Ascending aorta (tissue), 2 donors: Measurements from ENCODE around the gene SMURF1. TPM values are rescaled to one million over a fixed set of nuclear protein-coding genes. Genes with fewer than 3 reads are reported as not detected.

Experiments
- DNase-seq, 2 donors: peaks; one replicate each; pipeline ENCODE4 v3.0.0-alpha.2; 2019; ENCODE audit warnings: low spot score in 2 of 2
- H3K27ac ChIP-seq, 2 donors: fragments of 200-600 bp; sonication (generic); one replicate each; pipeline ENCODE4 v1.5.1; 2016 to 2017; ENCODE audit warnings: mild to moderate bottlenecking in 1 of 2
- H3K27me3 ChIP-seq: fragments of 200-600 bp; sonication (generic); one replicate; pipeline ENCODE4 v1.5.1; 2017
- H3K36me3 ChIP-seq, 2 donors: fragments of 200-600 bp; sonication (generic); one replicate each; pipeline ENCODE4 v1.5.1; 2016
- H3K4me1 ChIP-seq, 2 donors: fragments of 200-600 bp; sonication (generic); one replicate each; pipeline ENCODE4 v1.5.1; 2016 to 2017; ENCODE audit warnings: mild to moderate bottlenecking in 1 of 2
- H3K4me3 ChIP-seq, 2 donors: fragments of 200-600 bp; sonication (generic); one replicate each; pipeline ENCODE4 v1.5.1; 2016 to 2017; ENCODE audit warnings: mild to moderate bottlenecking in 1 of 2
- H3K9me3 ChIP-seq, 2 donors: fragments of 200-600 bp; sonication (generic); one replicate each; pipeline ENCODE4 v1.5.1; 2016
- intact Hi-C: fragments of 100-400 bp; cut with DNase I; formaldehyde crosslinking; loops from one replicate; pipeline ENCODE4 v1.15.1; 2023
- total RNA-seq: library from RNA; depleted of rRNA; stranded (reverse); fragments of >200 nt; gene quantifications from one replicate; pipeline ENCODE4 v1.1.0, GENCODE V29; 2016
- TF ChIP-seq, protein P1 (sequence below), 3 experiments: fragments of 200-600 bp in 2 of 3; fragments of 450-650 bp in 1 of 3; sonication (generic) in 2 of 3; IDR thresholded peaks; one replicate each; pipeline ENCODE4 v1.5.1; 2016 to 2019; ENCODE audit warnings: antibody characterized with exemption in 3 of 3, mild to moderate bottlenecking in 1 of 3, moderate library complexity in 1 of 3

The SMURF1 gene
- total RNA-seq, 1 donor from 2014 or later: 26.5 TPM

DNA sequence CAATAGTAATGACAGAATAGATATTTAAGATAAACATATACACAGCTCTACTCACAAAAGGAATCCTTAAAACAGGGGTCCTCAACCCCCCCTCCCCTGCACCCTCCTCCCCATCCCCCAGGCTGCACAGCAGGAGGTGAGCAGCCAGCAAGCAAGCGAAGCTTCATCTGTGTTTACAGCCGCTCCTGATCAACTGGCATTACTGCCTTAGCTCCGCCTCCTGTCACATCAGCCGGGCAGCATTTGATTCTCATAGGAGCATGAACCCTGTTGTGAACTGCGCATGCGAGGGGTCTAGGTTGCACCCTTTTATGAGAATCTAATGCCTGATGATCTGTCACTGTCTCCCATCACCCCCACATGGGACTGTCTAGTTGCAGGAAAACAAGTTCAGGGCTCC lies 65.5 kb downstream of the SMURF1 start:
- Histone ChIP-seq H3K4me1 (peaks cover 0 to 9% of the 10 kb centered on the region in 2 donors), H3K27me3 (no peaks in the 10 kb centered on the region), H3K9me3 (no peaks in the 10 kb centered on the region), H3K4me3 (no peak overlapping the region), H3K36me3 (no peaks in the 10 kb centered on the region), H3K27ac (no peak overlapping the region)
- TF ChIP-seq, protein P1, sequence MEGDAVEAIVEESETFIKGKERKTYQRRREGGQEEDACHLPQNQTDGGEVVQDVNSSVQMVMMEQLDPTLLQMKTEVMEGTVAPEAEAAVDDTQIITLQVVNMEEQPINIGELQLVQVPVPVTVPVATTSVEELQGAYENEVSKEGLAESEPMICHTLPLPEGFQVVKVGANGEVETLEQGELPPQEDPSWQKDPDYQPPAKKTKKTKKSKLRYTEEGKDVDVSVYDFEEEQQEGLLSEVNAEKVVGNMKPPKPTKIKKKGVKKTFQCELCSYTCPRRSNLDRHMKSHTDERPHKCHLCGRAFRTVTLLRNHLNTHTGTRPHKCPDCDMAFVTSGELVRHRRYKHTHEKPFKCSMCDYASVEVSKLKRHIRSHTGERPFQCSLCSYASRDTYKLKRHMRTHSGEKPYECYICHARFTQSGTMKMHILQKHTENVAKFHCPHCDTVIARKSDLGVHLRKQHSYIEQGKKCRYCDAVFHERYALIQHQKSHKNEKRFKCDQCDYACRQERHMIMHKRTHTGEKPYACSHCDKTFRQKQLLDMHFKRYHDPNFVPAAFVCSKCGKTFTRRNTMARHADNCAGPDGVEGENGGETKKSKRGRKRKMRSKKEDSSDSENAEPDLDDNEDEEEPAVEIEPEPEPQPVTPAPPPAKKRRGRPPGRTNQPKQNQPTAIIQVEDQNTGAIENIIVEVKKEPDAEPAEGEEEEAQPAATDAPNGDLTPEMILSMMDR (IDR thresholded peaks at IDR 0.05): no peak
- DNase-seq: no peak
- intact Hi-C loops: no loop called here

DNA sequence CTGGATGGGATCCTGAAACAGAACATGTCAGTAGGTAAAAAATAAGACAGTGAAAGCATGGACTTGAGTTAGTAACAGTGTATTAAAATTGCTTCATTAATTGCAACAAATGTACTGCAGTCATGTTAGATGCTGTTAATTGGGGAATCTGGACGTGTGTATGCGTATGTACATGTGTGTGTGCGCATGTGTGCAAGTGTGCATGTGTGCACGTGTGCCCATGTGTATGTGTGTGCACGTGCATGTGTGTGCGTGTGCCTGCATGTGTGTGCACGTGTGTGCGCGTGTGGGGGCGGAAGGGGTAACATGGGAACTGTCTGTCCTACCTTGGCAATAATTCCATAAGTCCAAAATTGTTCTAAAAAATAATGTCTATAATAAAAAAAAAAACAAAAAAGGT lies 67.3 kb downstream of the SMURF1 start:
- DNase-seq: no peak
- intact Hi-C loops: no loop called here
- Histone ChIP-seq H3K9me3 (no peaks in the 10 kb centered on the region), H3K4me3 (no peak overlapping the region), H3K27ac (no peak overlapping the region), H3K36me3 (no peaks in the 10 kb centered on the region), H3K27me3 (no peaks in the 10 kb centered on the region), H3K4me1 (peaks cover 0 to 9% of the 10 kb centered on the region in 2 donors)
- TF ChIP-seq, protein P1 (IDR thresholded peaks at IDR 0.05): no peak

DNA sequence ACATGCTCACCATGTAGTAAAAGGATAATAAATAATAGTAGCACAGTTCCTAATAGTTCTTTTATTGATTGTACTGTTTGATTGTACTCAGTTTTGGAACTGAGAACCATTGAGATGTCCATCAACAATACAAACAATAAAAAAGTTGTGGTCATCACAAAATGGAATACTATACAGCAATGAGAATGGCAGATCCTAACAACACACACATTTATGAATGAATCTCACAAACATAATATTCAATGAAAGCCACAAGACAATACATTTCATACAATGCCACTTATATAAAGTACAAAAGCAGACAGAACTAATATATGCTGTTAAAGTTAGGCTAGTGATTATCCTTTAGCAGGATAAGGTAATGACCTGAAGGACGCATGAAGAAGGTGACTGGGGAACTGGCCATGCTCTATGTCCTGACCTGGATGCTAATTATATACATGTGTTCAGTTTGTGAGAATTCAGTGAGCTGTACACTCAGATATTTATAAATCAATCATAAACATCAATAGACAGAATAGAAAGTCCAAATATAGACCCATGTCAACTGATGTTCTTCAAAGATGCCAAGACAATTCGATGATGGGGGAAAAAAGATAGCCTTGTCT lies 70.0 kb downstream of the SMURF1 start:
- Histone ChIP-seq H3K36me3 (no peaks in the 10 kb centered on the region), H3K4me3 (no peak overlapping the region), H3K27ac (no peak overlapping the region), H3K27me3 (no peaks in the 10 kb centered on the region), H3K4me1 (peaks cover 0 to 6% of the 10 kb centered on the region in 2 donors), H3K9me3 (no peaks in the 10 kb centered on the region)
- intact Hi-C loops: no loop called here
- TF ChIP-seq, protein P1 (IDR thresholded peaks at IDR 0.05): no peak
- DNase-seq: no peak

GRCh38 chr7:99072126-99072525 lies 71.8 kb downstream of the SMURF1 start:
- TF ChIP-seq, protein P1 (IDR thresholded peaks at IDR 0.05): no peak

GRCh38 chr7:99070361-99070760 lies 73.5 kb downstream of the SMURF1 start:
- intact Hi-C loops: no loop called here
- no peak overlapping the region for H3K27ac ChIP-seq
- TF ChIP-seq, protein P1 (IDR thresholded peaks at IDR 0.05): no peak

More at GRCh38 chr7:99072126-99072525, 71.8 kb downstream of the SMURF1 start:
- no peak overlapping the region for H3K27ac ChIP-seq
- DNase-seq: no peak
- intact Hi-C loops: no loop called here
- H3K4me3 ChIP-seq: no peak overlapping the region
- H3K4me1 ChIP-seq: peaks cover 0 to 14% of the 10 kb centered on the region in 2 donors
- H3K9me3 ChIP-seq: no peaks in the 10 kb centered on the region
- H3K27me3 ChIP-seq: no peaks in the 10 kb centered on the region
- no peaks in the 10 kb centered on the region for H3K36me3 ChIP-seq

More at GRCh38 chr7:99070361-99070760, 73.5 kb downstream of the SMURF1 start:
- no peaks in the 10 kb centered on the region for H3K36me3 ChIP-seq
- no peaks in the 10 kb centered on the region for H3K27me3 ChIP-seq
- DNase-seq: no peak
- no peak overlapping the region for H3K4me3 ChIP-seq
- H3K4me1 ChIP-seq: peaks cover 0 to 14% of the 10 kb centered on the region in 2 donors
- H3K9me3 ChIP-seq: no peaks in the 10 kb centered on the region
